Activated CD4-positive, alpha-beta T cell treated with anti-CD3 and anti-CD28 coated beads, Interleukin-2, amount 50 U/mL, for 1 hour (primary cell): ENCODE results near the gene CHST15.

ENCODE experiments used
- DNase-seq: peaks from one replicate; pipeline ENCODE4 v3.0.0-alpha.2; 2020

Gene CHST15, protein sequence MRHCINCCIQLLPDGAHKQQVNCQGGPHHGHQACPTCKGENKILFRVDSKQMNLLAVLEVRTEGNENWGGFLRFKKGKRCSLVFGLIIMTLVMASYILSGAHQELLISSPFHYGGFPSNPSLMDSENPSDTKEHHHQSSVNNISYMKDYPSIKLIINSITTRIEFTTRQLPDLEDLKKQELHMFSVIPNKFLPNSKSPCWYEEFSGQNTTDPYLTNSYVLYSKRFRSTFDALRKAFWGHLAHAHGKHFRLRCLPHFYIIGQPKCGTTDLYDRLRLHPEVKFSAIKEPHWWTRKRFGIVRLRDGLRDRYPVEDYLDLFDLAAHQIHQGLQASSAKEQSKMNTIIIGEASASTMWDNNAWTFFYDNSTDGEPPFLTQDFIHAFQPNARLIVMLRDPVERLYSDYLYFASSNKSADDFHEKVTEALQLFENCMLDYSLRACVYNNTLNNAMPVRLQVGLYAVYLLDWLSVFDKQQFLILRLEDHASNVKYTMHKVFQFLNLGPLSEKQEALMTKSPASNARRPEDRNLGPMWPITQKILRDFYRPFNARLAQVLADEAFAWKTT

DNA sequence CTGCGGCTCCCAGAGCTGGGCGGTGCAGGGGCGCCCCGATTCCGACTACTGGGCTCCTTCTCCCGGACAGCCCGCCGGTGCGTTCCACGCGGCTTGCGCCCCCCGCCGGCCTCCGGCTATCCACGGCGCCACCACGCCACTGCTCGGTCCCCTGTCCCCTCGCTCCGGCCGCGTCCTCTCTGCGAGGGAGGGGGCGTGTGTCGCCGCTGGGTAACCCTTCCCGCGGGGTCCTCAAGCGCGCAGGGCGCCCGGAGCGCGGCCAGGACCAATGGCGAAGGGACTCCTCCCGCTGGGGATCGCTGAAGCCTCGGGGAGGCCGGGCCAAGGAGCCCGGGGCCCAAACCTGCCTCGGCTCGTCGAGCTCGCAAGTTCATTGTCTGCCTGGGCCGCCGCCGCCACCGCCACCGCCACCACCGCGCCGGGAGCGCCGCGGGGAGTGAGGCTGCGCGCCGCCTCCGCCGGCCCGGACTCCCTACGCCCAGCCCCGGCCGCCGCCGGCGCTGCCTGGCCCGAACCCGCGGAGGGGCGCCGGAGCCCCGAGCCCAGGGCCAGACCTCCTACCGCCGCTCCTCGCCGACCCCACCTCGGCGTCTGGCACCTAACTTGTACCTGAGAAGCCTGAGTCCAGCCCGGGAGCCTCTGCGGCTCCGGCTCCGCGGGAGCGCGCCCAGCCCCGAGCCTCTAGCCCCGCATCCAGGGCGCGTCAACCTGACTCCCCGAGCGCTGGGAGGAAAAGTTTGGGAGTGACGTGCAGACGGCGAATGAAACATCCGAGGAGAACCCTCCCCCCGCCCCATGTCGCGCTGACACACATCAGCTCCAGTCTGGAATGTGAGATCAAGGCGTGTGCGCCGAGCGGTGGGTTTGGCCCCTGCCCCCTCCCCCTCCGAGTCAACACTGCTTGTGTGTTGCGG lies at the start of gene CHST15:
Gene CHST15 (minus strand): TSS at position 739 of the 914 bp plus-strand sequence. CDS start 47,386 bp downstream, outside the sequence.
- DNase-seq, result no peak

DNA sequence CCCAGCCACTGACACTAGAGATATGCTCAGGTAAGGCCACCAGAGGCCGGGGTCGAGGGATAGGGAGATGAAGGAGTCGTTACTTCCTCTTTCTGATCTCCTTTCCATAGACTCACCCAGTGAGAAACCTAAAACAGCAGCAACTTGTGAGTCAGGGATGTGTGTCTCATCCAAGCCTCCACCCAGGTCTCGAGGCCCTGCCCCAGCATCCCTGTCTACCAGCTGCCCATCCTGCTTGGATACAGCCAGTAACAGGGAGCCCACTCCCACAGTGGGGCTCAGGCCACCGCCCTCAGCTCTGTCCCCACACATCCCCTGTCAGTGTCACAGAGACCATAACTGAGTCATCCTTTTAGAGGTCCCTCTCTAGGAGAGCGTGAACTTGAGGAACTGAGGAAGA lies 49.6 kb upstream of the CHST15 start:
- DNase-seq, result no peak

DNA sequence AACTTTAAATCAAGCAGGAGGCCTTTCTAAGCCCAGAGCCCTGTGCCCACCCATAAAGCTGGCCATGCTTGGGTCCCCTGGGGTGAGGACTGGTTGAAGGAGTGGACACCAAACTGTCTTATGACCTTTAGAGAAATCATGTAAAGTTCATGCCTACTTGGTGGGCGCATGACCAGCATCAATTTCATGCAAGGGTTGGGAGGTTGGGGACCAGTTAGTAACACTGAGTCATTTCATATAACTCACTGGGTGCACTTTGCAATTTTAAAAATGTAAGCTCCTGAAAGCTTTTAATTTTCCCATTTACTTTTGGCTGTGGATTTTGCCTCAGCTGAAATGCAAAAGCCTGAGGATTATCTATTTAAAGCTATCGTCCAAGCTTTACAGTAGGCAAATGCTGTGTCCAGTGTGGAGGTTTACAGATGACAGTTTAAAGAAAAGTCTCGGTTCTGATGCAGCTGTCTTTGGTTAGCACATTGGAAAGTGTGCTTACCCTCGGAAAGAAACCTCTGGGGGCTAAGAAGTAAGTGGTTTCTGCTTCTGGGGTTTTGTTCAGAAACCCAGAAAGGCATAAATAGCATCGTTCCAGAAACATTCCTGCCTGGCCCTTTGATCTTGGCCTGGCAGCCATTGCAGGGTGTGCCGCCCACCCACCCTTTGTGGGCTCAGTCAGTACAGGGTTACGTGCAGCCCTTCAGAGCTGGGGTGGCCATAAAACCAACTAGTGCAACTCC lies 48.8 kb upstream of the CHST15 start:
- no peak for DNase-seq

DNA sequence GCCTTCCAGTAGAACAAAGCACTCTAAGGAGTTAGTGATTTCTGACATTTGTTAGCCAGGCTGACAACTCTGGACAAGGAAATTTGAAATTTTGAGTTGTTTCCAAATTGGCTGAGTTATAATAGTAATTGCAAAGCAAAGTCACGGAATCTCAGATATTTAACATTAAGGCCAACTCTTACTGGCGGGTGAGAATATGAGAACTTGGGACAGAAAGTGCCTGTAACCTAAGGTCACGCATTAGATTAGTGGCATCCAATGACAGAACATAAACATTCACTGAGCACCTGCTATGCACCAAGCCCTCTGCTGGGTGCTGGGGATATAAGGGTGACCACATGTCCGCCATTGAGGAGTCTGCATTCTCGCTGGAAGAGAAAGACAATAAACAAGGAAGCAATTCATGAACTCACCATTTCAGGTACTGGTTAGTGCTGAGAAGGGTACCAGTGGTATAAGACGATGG lies 45.5 kb upstream of the CHST15 start:
- DNase-seq, result no peak

DNA sequence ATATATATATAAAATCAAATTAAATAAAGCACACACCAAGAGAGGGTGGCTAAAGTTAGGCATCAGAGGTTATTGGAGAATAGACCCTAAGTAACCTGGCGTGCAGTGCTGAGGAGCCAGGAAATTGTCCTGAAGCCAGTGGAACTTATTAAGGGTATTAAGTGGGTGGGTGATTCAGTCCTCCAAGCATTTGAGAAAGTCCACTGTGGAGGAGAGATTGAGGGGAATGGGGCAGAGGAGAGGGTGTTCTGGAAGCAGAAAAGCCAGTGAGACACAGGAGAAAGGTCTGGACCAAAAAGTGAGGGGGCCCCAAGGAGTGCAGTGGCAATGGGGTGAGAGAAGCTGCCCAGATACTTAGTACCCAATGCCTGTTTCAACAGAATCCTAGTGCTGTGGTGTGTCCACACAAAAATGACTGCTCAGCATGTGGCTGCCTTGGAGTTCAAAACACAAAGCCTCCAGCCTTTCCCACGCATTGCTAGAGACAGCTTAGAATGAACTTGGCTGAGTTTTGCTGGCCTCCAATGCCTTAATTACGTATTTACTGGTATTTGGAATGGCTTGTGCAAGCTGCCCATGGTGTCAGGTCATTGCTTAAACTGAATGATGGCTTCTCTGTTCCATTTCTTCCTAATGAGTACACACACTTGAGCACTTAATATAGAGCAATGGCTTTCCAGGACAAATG lies 44.9 kb upstream of the CHST15 start:
- no peak for DNase-seq

DNA sequence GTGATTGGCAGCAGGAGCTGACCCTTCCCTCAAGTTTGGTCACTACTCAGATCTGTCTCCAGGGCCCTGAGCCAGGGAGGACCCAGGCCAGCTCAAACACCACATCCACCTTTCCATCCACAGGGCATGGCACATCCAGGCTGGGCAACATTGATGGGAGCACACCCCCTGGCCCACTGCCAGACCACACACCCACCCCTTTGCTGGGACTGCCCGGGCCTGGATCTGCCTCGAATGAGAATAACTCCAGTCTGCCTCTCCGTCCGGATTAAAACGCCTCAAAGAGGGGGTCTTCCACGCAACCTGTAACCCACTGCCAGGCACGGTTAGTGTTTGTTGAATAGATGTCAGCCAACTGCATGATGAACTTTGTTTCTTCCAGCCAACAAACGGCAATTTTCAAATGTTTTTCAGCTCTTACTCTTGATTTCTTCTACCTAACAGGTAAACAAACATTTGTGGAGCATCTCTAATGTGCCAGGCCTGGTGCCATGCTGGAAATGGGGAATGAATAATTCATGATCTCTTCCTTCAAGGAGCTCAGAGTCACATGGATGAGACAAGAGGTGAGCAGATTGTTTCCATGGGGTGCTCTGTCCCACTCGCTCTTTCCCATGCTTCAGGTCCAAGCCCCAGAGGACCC lies 41.0 kb upstream of the CHST15 start:
- DNase-seq, result no peak

DNA sequence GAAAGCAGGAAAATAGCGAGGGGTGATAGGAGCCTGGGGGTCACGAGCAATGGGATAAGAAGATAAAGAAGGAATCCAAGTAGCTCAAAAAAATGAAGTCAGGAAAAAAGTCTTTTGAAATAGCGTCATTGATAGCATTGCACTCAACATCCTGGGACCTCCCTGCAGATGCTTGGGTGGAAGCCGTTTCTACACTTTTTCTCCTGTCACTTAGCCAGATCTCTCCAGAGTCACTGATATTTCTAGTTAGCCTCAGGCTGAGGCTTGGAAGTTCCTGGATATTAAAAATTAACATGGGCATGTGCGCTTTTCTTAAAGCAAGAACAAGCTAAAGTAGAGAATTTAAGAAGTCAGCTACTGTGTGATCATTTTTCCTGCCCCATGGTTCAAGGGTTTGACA lies 39.5 kb upstream of the CHST15 start:
- DNase-seq, result no peak

DNA sequence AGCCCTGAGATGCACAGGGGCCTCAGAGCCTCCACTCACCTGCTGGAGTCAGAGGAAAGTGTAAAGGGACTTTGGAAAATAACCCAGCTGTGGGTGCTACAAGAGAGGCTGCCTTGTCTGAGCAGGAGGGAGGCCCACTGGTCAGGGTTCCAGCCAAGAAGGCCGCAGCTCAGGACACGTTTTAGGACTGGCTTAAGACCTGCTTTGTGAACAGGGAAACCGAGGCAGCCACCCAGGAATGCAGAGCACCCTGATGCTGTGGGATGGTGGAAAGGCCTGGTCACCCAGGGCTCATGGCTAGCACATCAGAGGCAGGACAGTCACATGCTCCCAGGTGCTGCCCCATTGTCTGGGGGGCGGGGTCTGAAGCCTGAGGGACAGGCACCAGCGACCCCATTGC lies 38.9 kb upstream of the CHST15 start:
- no peak for DNase-seq

DNA sequence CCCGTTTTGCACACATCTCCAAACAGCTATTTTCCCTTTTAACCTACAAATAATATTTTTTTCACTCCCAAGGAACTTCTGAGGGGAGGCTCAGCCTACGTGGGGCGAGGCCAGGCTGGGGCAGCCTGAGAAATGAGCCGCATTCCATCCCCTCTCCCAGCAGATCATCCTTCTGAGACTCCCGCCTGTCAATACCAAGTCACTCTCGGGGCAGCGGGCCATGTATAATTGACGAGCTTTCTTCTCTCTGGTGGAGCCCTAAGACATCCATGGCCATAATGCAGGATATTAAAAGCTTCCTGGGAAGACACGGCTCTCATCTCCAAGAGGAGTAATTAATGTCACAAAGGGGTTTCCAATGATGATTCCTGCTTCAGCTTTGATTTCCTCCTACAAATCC lies 37.8 kb upstream of the CHST15 start:
- no peak for DNase-seq

DNA sequence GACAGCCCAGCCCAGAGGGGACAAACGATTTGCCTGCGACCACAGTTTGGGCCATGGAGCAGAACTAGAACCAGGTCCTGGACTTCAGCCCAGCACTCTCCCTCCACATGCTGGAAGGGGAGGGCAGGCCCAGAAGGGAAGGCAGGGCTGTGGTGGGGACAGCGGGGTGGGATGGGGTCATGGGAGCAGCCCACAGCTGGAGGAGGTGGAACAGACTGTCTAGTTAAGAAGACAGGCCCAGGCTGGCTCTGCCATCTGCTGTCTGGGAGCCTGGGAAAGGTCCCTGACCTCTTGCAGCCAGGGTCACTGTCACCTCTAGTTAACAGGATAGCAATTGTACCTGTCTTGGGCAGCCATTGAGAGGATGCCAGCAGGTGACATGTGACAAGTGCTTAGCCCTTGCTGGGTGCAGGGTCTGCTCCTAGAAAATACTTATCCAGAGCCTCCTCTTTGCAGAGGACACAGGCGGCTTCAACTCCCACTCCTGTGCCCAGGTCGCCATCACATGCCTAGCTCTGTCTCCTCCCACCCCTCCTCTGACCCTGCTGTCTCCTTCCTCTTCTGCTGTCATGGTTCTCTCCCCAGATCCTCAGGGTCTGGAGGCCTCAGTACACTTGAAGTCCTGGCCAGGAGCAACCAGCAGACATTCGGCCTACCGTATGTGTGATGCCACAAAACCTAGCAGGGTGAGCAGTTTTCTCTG lies 37.0 kb upstream of the CHST15 start:
- no peak for DNase-seq

DNA sequence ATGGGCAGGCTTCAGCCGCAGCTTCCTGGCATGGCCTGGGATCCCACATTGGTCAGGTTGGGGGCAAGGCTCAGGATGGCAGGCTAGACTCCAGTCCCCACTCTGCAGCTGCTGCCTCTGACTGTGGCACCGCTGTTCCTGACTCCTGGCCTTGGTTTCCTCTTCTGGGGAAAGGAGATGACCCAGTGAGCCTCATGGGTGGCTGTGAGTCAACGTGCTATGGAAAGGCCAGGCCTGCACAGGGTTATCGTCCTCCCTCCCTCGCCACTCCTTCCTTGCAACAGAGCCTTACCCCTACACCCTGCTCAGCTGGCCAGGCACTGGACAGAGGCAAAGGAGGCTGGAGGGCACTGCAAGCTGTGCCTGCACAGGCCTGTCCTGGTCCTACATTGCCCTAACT lies 36.1 kb upstream of the CHST15 start:
- no peak for DNase-seq

DNA sequence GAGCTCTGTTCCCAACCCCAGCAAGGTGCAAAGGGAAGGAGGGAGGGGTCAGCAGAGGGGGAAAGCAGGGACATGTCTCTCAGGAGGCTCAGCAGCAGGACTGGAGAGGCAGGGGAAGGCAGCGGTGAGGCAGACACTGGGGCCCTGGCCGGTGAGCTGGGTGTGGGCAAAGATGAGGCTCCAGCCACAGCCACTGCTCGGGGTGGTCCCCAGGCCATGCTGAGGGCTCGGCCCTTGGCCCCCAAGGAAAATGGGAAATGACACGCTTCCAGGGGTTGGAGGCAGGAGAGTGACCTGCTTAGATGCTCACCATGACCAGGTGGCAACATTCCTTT lies 35.4 kb upstream of the CHST15 start:
- no peak for DNase-seq

DNA sequence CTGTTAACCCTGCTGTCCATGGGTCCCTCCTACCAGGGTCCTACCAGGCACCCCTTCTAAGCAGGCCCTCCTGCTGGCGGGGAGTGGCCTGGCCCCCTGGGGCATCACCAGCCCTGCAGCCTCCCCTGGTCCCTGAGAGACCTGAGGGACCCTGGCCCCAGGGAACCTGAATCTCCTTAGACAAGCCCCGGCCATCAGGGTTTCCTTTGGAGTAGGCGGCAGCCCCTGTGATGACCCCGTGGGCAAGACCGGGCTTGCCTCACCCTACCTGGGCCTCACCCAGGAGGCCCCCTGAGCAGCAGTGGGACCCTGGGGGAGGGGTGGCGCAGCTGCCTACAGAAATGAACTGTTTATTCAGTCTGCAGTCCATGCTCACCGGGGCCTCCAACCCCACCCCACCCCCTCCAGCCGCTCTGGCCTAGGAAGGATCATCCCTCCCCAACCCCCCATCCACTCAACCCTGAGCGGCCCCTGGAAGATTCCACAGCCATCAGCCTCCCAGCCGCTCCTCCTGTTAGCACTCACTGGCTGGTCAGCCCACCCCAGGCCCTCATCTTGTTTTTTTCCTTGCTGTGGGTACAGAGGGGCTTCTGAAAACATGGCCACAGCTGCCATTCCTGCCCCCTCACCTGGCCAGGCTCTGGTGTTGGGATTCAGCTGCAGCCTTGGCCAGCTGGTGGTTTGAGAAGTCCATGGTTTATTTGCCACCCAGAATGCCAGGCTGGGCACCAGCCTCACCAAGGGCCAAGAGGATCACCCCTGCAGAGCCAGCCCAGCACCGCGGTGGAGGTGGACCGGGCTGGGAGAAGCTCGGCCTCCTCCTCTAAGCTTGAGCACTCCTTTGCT lies 34.8 kb upstream of the CHST15 start:
- DNase-seq, result no peak

DNA sequence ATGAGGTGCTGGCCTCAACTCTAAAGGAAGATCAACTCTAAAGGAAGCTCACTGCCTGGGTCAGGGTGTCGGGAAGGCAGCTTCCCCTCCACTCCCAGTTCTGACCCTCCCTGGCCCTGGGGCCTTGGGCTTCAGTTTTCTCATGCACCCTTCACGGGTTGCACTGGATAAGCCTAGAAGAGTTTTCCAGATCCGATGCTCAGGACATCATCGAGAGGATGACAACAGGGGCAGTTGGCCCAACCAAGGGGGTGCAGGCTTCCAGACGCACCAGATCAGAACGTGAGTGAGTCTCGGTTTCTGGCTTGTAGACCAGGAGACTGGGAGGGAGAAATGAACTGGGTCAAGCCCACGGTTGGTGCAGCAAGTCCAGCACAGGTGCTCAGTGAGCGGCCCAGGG lies 34.2 kb upstream of the CHST15 start:
- no peak for DNase-seq

DNA sequence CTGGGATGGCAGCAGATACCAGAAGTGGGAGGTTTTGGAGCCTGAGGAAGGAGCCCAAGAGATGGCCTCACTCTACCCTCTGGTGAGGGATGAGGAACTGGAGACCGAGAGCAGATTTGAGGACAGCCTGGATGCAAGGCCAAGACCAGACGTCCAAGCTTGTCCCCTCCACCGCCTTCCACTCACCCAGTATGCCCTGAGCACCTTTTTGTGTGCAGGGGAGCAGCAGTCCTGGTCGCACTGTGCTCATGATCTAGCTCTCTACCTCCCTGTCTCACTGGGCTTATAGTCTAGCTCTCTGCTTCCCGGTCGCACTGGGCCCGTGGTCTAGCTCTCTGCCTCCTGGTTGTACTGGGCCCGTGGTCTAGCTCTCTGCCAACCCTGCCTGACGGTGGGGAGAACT lies 33.6 kb upstream of the CHST15 start:
- DNase-seq, result no peak

DNA sequence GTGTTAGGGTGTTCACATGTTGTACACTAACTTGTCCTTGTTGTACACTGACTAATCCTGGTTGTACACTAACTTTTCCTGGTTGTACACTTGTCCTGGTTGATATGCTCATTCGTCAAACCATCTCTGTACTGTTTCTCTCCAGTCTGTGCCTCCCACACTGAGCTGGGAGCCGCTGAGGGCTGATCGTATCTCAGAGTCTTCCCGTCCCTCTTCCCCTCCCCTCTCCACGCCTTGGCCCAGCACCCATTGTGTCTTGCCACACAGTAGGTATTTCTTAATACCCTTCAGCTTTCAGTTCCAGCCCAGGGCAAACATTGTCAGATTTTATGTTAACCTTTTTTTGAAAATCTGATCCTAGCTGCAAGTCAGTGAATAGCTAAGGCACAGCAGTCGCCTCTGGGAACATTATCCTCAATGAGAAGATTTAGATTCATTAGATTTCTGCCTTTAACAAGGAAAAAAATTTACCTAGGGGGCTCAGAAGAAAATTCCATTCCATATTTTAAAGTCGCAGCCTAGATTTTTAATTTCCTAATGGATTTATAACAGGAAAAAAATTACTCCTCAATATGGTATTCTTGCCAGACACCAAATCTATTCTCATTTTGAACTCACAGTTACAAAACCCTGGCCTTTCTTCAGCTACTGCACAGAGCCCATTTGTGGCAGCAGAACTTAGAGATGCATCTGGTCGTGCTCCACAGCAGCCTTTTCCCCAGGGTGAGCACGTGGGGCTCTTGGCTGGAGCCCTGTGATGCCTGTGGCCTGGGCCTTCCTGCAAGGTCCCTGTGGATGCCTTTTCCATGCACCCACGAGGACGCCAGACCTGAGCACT lies 33.0 kb upstream of the CHST15 start:
- no peak for DNase-seq

DNA sequence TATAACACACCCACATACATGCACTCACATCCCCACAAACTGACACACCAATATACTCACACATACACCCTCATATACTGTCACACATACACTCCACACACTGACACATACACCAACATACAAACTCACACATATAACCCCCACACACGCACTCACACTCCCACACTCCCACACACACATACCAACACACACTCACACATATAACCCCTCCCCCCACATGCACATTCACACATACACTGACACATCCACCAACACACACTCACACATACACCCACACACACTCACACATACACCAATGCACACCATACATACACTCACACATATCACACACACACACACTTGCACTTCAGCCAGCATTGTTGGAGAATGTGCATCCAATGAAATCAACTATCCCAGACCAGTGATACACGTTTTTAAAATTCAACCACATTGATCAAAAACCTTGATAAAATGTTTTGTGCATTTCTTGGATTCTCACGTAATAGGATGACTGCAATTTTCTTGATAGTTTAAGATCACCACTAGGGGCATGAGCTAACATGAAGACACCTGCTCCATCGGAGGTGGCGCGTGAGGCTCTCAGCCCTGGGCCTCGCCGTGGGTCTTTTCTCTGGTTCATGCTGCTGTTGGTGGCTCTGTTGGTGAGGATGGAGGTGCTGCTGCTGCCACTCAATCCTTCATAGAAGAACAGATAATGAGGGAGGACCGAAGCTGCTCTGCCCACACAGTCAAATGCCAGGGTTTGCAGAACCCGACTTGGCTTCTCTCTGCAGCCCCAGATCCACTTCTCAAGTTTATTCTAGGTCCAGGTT lies 32.1 kb upstream of the CHST15 start:
- DNase-seq, result no peak

DNA sequence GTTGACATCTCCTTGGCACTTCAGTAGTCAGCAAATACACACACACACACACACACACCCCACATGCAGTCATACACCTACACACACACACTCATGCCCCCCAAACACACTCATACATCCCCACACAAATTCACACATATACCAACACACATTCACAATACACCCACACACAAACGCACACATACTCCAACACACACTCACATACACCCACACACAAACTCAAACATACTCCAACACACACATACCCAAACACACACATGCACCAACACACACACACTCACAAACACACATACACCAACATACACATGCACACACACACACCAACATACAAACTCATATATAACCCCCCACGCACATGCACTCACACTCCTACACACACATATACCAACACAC lies 31.4 kb upstream of the CHST15 start:
- no peak for DNase-seq
